Measurements from ENCODE around the gene CMTM6. TPM values are rescaled to one million over a fixed set of nuclear protein-coding genes. Genes with fewer than 3 reads are reported as not detected.

CMTM6 gene
- total RNA-seq, 1 donor from 2014 or later, result 17.5 TPM

DNA sequence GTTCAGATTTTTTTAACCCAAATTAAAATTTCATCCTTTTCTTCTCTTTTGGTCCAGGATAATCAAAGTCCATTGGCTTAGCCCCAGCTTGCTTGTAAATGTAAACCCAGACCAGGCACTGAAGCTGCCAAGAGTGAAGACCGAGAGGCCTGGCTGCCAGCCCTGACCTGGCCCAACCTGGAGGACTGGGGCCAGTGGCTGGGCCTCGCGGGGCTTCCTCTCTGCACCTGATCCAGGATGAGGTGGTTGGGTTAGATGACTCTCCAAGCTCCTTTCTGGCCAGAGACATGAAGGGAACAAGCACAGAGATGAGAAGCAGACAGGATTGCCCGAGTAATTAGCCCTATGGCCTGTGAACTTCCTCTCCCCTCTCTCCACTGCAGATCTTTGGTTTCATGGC lies 50.6 kb downstream of the CMTM6 start:
- Mint-ChIP-seq H3K4me1 (ENCODE audit: low read depth, unreplicated experiment) (peaks cover 46% of the 10 kb centered on the region), H3K27ac (ENCODE audit: unreplicated experiment) (no peak overlapping the region), H3K27me3 (ENCODE audit: unreplicated experiment) (no peaks in the 10 kb centered on the region), H3K36me3 (ENCODE audit: unreplicated experiment) (peaks cover 8% of the 10 kb centered on the region), H3K9me3 (ENCODE audit: unreplicated experiment) (peaks cover 5% of the 10 kb centered on the region), H3K4me3 (ENCODE audit: unreplicated experiment) (no peak overlapping the region)
- no peak for DNase-seq
- TF ChIP-seq, protein P1, sequence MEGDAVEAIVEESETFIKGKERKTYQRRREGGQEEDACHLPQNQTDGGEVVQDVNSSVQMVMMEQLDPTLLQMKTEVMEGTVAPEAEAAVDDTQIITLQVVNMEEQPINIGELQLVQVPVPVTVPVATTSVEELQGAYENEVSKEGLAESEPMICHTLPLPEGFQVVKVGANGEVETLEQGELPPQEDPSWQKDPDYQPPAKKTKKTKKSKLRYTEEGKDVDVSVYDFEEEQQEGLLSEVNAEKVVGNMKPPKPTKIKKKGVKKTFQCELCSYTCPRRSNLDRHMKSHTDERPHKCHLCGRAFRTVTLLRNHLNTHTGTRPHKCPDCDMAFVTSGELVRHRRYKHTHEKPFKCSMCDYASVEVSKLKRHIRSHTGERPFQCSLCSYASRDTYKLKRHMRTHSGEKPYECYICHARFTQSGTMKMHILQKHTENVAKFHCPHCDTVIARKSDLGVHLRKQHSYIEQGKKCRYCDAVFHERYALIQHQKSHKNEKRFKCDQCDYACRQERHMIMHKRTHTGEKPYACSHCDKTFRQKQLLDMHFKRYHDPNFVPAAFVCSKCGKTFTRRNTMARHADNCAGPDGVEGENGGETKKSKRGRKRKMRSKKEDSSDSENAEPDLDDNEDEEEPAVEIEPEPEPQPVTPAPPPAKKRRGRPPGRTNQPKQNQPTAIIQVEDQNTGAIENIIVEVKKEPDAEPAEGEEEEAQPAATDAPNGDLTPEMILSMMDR (IDR thresholded peaks at IDR 0.05; ENCODE audit: partially characterized antibody, unreplicated experiment), result no peak

DNA sequence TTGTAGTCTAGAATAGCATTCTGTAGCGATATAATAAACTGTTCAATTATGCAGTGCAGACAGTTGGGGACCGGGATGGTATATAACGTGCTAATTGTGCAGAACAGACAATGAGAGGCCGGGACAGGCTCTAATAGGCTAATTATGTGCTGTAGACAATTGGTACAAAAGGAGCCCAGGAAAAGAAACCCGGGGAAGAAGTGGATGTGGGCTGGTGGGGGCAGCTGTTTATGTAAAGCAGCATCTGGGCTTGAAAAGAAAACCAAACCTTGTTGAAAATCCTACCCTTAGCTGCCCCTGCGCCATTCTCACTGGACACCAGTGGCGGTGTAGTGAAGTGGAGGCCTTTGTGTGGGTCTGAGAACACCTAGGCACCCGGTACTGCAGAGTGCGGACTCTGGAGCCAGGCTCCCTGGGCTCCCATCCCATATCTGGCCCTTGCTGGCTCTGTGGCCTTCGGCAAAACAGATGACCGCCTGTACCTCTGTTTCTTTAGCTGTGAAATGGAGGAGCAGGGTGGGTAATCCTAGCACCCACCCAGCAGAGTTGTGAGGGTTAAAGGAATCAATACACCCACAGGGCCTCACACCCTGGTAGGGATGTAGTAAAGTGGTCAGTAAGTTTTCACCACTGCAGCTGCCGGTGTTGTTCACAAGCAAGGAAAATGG lies 51.5 kb downstream of the CMTM6 start:
- H3K4me1 Mint-ChIP-seq (ENCODE audit: low read depth, unreplicated experiment), result peaks cover 49% of the 10 kb centered on the region
- no peak overlapping the region for H3K4me3 Mint-ChIP-seq (ENCODE audit: unreplicated experiment)
- H3K9me3 Mint-ChIP-seq (ENCODE audit: unreplicated experiment), result peaks cover 5% of the 10 kb centered on the region
- TF ChIP-seq, protein P1 (IDR thresholded peaks at IDR 0.05; ENCODE audit: partially characterized antibody, unreplicated experiment), result no peak
- no peaks in the 10 kb centered on the region for H3K27me3 Mint-ChIP-seq (ENCODE audit: unreplicated experiment)
- DNase-seq, result no peak
- peak overlapping the region; percentile 65 for H3K27ac Mint-ChIP-seq (ENCODE audit: unreplicated experiment)
- peaks cover 8% of the 10 kb centered on the region for H3K36me3 Mint-ChIP-seq (ENCODE audit: unreplicated experiment)

DNA sequence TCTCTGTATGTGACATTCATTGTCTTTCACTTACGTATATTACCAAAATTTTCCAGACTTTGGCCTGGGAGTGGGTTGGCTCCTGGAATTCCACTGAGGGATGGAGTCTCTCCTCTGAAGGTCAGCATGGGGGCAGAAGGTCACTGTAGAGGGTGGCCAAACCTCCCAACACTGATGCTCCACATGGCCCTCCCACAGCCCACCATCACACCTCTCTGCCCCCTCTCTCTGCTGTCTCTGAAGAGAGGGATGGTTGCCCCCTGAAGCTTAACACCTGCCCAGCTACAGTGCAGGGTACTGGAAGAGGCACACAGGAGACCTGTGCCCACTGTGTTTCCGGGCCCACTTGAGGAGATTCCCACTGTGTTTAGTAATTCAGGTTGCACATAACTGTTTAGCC lies 52.2 kb downstream of the CMTM6 start:
- H3K9me3 Mint-ChIP-seq (ENCODE audit: unreplicated experiment), result peaks cover 2% of the 10 kb centered on the region

DNA sequence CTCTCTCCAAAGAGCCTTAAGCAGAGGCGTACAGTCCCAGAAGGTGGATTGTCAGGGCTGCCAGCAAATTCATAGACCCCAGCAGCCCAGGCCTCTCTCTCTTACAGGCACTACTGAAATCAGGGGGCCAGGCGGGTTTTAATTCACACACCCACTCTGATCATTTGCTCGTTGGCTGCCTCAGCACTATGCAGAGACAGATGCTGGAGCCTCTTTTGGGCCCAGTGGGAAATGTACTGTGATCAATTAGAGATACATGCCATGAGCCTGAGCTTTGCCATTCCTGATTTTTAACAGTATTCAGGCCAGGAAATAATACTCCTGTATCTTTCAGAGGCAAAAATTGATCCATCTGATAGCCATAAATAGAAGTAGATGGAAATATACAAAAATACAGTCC lies 53.0 kb downstream of the CMTM6 start:
- Mint-ChIP-seq H3K4me3 (ENCODE audit: unreplicated experiment) (no peak overlapping the region), H3K4me1 (ENCODE audit: low read depth, unreplicated experiment) (peaks cover 34% of the 10 kb centered on the region), H3K27ac (ENCODE audit: unreplicated experiment) (peak overlapping the region; percentile 30), H3K27me3 (ENCODE audit: unreplicated experiment) (no peaks in the 10 kb centered on the region), H3K36me3 (ENCODE audit: unreplicated experiment) (peaks cover 3% of the 10 kb centered on the region), H3K9me3 (ENCODE audit: unreplicated experiment) (peaks cover 2% of the 10 kb centered on the region)
- TF ChIP-seq, protein P1 (IDR thresholded peaks at IDR 0.05; ENCODE audit: partially characterized antibody, unreplicated experiment), result no peak
- DNase-seq, result no peak

More for the DNA sequence above, 52.2 kb downstream of the CMTM6 start:
- H3K4me1 Mint-ChIP-seq (ENCODE audit: low read depth, unreplicated experiment), result peaks cover 42% of the 10 kb centered on the region
- TF ChIP-seq, protein P1 (IDR thresholded peaks at IDR 0.05; ENCODE audit: partially characterized antibody, unreplicated experiment), result no peak
- no peak for DNase-seq
- peak overlapping the region; percentile 21 for H3K4me3 Mint-ChIP-seq (ENCODE audit: unreplicated experiment)
- H3K36me3 Mint-ChIP-seq (ENCODE audit: unreplicated experiment), result peaks cover 8% of the 10 kb centered on the region
- H3K27ac Mint-ChIP-seq (ENCODE audit: unreplicated experiment), result peak overlapping the region; percentile 65
- H3K27me3 Mint-ChIP-seq (ENCODE audit: unreplicated experiment), result no peaks in the 10 kb centered on the region

DNA sequence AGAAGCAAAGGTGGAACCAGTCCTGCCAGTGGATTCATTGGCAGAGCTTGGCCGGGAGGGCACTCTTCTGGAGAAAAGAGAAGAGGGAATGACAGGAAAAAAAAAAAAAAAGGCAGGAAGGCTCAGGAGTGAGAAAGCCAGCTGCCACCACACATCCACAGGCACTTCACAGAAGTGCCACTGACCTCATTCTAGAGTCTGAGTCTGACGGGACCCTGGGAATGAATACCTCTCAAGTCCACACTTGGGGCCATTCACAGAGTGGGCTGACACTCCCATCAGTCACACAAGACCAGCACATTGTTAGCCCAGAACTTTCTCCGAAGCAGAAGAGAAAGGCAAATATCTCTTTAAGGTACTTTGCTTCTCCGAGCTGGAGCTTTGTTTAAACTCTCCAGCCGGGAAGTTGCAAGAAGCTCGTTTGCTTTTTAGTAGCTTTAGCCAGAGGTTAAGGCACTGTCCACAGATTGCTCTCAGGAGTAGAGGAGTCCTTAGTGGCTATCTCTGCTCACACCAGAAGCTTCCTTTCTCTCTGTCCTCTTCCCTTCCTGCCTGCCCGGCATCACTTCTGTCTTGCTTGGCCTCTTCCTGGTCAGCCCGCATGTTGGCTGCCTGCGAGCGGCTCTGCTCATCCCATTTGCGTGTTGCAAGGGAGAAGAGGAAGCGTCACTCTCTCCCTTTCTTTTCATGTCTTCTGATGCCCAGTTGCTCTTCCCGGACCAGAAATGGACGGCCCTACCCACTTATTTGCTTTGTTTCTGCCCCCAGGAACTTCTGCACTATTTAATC lies 53.8 kb downstream of the CMTM6 start:
- DNase-seq, result no peak
- Mint-ChIP-seq H3K9me3 (ENCODE audit: unreplicated experiment) (peaks cover 2% of the 10 kb centered on the region), H3K36me3 (ENCODE audit: unreplicated experiment) (no peaks in the 10 kb centered on the region), H3K4me3 (ENCODE audit: unreplicated experiment) (peak overlapping the region; percentile 8), H3K27me3 (ENCODE audit: unreplicated experiment) (no peaks in the 10 kb centered on the region), H3K4me1 (ENCODE audit: low read depth, unreplicated experiment) (peaks cover 30% of the 10 kb centered on the region), H3K27ac (ENCODE audit: unreplicated experiment) (peak overlapping the region; percentile 14)
- TF ChIP-seq, protein P1 (IDR thresholded peaks at IDR 0.05; ENCODE audit: partially characterized antibody, unreplicated experiment), result no peak

Data from glutamatergic neuron (in vitro differentiated cells).